GM19455 (cell line): ENCODE data around the gene AKAP5.
A peak's percentile ranks its signal among the peaks of the same experiment; 100 is the strongest.

ENCODE experiments used
- ATAC-seq: cut with Tn5 transposase; IDR thresholded peaks from one replicate; pipeline ENCODE4 v1.9.1; 2021; ENCODE audit not compliant: unreplicated experiment

The AKAP5 gene, protein sequence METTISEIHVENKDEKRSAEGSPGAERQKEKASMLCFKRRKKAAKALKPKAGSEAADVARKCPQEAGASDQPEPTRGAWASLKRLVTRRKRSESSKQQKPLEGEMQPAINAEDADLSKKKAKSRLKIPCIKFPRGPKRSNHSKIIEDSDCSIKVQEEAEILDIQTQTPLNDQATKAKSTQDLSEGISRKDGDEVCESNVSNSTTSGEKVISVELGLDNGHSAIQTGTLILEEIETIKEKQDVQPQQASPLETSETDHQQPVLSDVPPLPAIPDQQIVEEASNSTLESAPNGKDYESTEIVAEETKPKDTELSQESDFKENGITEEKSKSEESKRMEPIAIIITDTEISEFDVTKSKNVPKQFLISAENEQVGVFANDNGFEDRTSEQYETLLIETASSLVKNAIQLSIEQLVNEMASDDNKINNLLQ

GRCh38 chr14:64465191-64465822 lies at the start of gene AKAP5:
Gene AKAP5 (plus strand): TSS chr14:64465499. CDS start chr14:64468395, 2,896 bp downstream.
- ATAC-seq = peak; percentile 55

- no peak for ATAC-seq
Observed at GRCh38 chr14:64416348-64416932, 48.9 kb upstream of the AKAP5 start.

- ATAC-seq = no peak
Observed at GRCh38 chr14:64417055-64417770, 48.1 kb upstream of the AKAP5 start.

DNA sequence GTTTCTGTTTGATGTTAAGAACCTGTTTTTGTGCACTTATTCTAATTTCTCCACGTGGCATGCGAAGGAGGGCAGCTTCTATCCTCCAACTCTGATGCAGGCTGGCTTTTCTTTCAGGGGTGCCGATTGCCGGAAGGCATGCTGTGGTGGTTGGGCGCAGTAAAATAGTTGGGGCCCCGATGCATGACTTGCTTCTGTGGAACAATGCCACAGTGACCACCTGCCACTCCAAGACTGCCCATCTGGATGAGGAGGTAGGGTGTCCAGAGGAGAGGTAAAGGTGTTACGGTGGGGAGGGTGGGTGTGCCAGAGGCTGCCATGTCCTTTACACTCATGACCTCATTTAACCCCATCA lies 47.6 kb upstream of the AKAP5 start:
- ATAC-seq = no peak

DNA sequence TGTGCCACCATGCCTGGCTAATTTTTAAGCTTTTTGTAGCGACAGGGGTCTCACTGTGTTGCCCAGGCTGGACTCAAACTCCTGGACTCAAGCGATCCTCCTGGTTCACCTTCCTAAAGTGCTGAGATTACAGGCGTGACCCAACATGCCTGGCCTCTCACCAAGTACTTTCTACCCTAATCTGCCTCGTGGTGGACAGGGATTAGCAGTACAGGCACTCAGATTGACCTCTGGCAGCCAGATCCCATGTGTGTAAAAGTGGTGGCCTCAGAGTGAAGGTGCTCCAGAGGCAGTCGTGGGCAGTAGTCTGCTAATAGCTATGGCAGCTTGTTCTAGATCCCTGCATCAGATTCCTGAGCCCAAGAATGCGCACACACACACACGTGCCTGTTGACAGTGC lies 46.3 kb upstream of the AKAP5 start:
- no peak for ATAC-seq

DNA sequence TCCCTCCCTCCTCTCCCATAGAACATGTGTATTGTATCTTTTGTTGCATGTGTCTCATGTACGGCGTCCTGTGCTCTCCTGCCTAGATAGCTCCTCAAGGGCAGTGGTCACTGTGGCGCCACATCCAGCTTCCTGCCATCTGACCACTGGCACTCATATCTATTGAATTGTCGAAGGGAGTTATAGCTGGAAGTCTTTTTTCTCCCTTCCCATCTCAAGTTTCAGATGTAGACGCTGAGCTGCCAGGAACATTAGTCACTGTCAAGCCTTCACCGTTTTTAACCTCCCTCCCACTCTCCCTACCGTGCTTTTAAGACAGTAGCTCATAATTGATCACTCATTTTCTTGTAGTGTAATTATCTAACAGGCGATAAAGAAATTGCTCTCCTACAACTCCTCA lies 44.1 kb upstream of the AKAP5 start:
- no peak for ATAC-seq

- ATAC-seq = no peak
Observed at GRCh38 chr14:64422005-64422404, 43.3 kb upstream of the AKAP5 start.

GRCh38 chr14:64422756-64423155 lies 42.5 kb upstream of the AKAP5 start:
- ATAC-seq = no peak

GRCh38 chr14:64423987-64424386 lies 41.3 kb upstream of the AKAP5 start:
- ATAC-seq = no peak

DNA sequence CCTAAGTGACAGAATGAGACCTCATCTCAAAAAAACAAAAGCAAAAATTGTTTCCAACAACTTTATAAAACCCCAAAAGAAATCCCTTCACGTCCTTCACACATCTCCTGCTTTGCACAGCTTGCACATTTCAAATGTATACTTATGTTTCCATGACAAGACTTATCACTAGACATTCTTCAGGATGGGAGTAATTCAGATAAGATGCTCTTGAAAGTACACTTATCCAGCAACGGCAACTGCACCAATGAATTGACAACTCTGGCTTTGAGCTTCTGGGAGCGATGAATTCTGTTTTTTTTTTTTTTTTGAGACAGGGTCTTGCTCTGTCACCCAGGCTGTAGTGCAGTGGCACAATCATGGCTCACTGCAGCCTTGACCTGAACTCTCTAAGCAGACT lies 30.8 kb upstream of the AKAP5 start:
- no peak for ATAC-seq

GRCh38 chr14:64438181-64438841 lies 27.0 kb upstream of the AKAP5 start:
- no peak for ATAC-seq

DNA sequence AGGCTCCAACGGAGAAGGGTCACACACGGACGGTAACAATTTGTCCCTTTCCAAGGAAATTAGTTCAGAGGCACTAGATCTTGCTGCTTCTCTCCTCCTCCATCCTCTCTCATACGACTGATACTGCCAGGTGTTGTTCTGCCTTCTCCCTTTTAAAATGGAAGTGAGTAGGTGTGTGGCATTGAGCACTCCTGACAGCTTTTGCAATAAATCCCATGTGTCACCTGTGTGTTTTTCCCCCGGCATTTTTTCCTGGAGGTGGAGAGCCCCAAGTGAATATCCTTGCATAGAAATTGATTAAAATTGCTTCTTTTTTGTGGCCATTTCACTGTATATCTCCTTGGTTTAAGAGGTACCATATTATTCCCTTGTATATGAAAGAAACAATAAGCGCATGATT lies 26.2 kb upstream of the AKAP5 start:
- ATAC-seq = no peak

GRCh38 chr14:64440494-64440893 lies 24.8 kb upstream of the AKAP5 start:
- no peak for ATAC-seq

DNA sequence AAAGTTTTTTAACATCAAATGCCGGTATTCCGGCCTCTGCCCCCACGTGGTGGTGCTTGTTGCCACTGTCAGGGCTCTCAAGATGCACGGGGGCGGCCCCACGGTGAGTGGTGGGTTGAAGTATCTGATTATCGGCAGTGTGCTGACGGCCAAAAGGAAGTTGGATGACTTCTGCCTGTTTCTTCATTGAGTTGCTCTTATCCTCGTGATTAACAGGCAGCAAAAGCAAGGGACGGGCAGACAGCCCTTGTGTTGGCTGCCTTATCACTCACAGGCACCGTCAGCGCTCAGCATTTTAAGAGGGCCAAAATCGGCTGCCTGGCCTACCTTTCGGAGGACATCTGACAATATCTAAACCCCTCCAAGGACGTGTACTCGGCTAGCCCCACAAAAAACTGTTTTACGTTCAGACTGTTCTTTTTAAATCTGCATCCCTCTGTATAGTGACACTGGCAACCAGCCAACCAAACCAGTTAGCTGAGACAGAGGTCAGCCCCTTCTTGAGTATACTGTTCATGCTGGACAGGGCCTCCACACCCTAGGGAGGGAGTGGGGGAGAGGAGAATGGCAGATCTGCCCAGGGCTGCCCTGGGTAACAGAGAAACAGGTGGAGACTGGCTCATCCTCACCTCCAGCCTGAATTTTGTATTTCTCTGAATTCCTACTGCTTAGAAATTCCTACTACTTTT lies 22.9 kb upstream of the AKAP5 start:
- no peak for ATAC-seq

DNA sequence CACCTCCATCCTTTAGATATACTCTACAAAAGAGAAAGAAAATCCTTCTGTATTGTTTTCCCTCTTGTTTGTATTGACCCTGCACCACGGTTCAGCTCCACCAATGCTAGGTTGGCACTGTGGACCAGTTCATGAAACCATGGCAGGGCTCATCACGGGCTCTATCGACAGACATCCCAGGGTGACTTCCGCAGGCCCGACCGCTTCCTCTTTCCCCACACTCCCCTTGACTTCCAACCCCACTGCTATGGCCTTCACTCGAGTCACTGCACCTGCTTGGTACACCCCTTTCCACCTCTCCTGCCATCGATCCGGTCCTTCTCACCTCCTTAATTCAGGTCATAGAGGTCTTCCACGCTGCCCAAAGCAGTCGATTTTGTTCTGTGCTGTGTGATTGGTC lies 21.2 kb upstream of the AKAP5 start:
- no peak for ATAC-seq

DNA sequence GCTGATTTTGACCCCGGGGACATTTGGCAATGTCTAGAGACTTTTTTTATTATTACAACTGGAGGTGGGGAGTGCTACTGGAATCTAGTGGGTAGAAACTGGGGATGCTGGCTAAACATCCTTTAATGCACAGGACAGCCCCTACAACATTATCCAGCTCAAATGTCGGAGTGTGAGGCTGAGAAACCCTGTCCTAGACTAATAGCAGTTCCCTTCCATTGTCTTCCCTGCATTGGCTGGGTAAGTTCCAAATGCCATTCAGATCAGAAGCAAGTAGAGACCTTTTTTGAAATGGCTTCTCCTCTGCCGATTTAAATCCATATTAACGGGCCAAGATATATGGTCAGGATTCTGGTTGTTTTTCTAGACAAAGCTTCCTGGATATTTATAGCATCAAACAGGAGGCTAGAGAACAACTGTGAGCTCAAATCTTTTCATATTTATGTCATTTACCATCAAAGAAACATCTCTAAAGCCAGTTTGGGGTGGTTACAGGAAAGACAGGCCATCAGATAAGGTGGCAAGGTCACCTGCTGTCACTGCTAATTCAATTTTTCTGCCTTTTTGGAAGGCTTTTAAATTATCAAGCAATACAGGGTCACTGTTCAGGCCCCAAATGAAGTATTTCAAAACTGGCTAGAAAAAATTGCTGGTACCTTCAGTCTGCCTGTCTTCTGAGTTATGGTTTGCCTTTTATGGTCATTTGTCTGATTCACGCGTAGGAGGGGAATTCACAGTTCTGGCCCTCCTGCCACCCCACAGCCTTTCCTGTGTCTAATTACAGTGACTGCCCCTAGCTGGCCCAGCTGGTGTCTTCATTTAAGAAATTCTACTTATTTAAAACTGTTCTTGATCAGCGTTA lies 20.1 kb upstream of the AKAP5 start:
- ATAC-seq = peak; percentile 96

DNA sequence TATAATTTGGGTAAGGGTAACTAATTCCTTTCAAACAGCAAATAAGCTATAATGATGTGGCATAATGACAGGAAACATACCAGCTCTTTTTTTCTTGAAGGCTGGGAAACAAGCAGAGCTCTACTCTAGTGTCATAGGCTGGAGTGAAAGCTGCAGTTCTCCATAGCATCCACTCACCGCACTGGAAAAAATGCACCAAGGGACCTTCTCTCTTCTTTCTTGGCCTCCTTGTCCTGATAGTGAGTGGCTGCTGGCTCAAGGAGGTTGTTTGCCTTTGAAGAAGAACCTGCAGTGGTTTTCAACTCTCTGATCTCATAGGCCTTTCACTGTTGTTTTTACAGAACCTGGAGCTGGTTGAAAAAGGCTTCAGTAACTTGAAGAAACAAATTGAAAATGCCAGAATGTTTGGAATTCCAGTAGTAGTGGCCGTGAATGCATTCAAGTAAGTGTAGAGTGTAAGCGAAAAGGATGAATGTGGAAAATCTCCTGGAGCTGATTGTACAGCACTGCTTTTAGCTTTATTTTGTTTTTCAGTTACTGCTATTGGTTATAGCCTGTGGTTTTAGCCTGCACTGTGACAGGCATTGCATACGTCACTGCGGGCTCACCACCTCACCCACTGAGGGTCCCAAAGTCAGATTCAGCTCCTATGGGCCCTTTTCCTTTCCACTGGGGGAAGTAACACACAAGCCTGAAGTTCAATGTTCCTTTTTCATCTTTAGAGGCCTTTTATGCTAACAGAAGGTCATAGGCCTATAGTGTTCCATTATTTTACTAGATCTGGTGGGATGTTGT lies 17.2 kb upstream of the AKAP5 start:
- ATAC-seq = no peak

- ATAC-seq = no peak
Observed at GRCh38 chr14:64450255-64450654, 15.0 kb upstream of the AKAP5 start.

DNA sequence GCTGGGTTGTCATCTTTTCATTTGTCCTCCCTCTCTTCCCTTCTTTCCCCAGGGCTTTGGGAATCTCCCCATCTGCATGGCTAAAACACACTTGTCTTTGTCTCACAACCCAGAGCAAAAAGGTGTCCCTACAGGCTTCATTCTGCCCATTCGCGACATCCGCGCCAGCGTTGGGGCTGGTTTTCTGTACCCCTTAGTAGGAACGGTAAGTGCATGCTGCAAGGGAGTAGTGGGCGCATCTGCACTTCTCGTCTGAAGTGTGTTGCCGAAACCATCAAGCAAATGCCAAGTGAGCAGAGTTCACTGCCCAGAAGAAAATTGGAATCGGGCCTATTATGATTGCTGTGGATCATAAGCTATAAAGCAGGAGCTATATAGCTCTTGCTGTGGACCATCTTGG lies 10.6 kb upstream of the AKAP5 start:
- ATAC-seq = no peak
